Stimulated activated naive CD8-positive, alpha-beta T cell treated with anti-CD3 and anti-CD28 coated beads, Interleukin-15, Interleukin-2, amounts not matched to agents 100 U/mL and 50 U/mL, for 24 hours (primary cell): ENCODE results near the gene PRDM2.

Experiments used
- ATAC-seq: fragments of 150-1000 bp; cut with Tn5 transposase; one replicate; pipeline ENCODE4 v1.10.0; 2021
- DNase-seq: peaks from one replicate; pipeline ENCODE4 v3.0.0; 2021

PRDM2 gene

DNA sequence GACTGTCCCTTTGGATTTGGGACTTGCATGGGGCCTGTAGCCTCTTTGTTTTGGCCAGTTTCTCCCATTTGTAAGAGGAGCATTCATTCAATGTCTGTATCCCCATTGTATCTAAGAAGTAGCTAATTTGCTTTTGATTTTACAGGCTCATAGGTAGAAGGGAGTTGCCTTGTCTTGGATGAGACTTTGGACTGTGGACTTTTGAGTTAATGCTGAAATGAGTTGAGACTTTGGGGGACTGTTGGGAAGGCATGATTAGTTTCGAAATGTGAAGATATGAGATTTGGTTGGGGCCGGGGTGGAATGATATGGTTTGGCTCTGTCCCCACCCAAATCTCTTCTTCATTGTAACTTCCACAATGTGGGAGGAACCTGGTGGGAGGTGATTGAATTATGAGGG lies 151.7 kb downstream of the PRDM2 start:
- ATAC-seq (no peak), DNase-seq (no peak)

DNA sequence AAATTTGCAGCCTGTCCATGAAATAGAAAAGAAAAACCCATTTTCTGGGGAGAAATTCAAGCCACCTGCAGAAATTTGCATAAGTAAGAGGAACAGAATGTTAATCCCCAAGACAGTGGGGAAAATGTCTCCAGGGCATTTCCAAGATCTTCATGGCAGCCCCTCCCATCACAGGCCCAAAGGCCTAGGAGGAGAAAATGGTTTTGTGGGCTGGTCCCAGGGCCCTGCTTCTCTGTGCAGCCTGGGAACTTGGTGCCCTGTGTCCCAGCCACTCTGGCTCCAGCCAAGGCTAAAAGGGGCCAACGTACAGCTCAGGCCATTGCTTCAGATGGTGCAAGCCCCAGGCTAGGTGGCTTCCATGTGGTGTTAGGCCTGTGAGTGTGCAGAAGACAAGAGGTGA lies 155.6 kb downstream of the PRDM2 start:
- no peak for ATAC-seq
- DNase-seq = no peak

DNA sequence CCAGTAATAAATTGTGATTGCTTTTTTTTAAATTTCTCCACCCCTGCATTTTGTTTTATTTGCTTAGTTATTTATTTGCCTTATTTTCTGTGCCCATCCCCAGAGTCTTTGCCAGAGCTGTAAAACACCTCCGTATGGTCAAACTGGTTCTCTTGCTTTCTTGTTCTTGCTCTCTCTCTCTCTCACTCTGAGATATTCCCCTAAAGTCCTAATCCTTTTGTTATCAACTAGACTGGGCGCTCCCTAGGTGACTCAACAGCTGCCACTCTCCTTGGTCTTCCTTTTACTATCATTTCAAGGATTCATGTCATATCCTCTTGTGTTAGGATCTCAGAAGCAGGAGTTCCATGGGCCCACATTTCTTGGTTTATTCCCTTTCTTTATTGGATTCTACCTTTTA lies 160.0 kb downstream of the PRDM2 start:
- DNase-seq (no peak), ATAC-seq (no peak)

GRCh38 chr1:13864760-13865159 lies 164.8 kb downstream of the PRDM2 start:
- DNase-seq (no peak), ATAC-seq (no peak)

GRCh38 chr1:13865851-13866250 lies 165.9 kb downstream of the PRDM2 start:
- no peak for ATAC-seq

DNA sequence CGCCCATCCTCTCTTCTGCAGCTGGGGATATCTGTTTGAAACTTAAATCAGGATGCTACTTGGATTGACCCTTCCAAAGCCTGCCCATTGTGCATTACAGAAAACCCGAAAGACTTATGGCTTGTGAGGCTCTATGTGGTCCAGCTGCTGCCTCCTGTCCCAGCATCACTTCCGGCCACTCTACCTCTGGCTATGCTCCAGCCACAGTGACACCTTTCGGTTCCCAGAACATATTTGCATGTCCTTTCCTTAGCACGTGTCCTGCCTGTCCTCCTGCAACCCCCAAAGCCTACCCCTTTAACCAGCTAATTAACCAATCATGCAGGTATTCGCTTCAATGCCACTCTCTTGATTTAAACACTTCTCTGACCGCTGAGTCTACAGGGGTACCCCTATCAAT lies 167.6 kb downstream of the PRDM2 start:
- no peak for ATAC-seq
- no peak for DNase-seq

More at GRCh38 chr1:13865851-13866250, 165.9 kb downstream of the PRDM2 start:
- no peak for DNase-seq

- DNase-seq (no peak), ATAC-seq (no peak)
Measured at GRCh38 chr1:13869172-13869797, 169.3 kb downstream of the PRDM2 start.

GRCh38 chr1:13871413-13871812 lies 171.4 kb downstream of the PRDM2 start:
- ATAC-seq = no peak
- DNase-seq = no peak

DNA sequence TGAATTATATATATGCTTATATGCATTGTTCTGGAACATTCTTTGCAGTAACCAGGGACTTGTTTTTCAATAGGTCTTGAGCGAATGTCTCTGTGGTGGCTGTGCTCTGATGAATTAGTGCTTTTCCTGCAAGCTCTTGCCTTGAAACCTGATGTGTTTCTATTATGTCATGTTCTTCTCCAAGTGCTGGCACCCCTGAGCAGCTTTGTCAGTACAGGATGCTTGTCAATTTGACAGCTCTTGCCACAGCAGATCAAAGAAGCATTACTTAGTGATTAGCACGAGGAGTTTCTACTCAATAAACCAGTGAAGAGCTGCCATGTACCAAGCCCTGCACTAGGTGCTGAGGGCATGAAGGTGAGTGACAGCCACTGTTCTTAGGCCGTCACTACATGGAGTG lies 171.9 kb downstream of the PRDM2 start:
- DNase-seq = no peak
- no peak for ATAC-seq

DNA sequence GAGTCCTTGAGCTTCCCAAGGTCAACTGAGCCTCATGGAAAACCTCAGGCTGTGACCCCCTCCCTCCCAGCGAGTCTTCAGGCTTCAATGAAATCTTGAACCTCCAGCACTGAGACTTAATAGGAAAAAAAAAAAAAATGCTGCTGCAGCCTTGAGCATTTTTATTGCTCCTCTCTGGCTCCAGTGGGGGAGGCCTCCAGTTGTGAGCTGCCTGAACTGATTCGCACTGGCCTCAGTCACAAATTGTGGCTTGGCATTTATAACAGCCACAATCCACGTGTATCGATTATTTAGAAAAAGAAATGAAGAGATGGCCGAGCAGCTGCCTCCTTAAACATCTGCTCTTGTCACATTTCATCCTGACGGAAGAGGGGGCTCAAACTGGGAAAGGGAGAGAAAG lies 173.0 kb downstream of the PRDM2 start:
- ATAC-seq (no peak), DNase-seq (no peak)
